ENCODE measurements around the gene TASP1. TPM values are rescaled to one million over a fixed set of nuclear protein-coding genes. Genes with fewer than 3 reads are reported as not detected.

Gene TASP1
- total and polyA plus RNA-seq, 10 of the 15 experiments (the other 5 are each of a cell fraction or from before 2014, with no cell fraction given) = 7.4 to 17.8 (median 10.5) TPM

- ChIA-PET RAD21 (ENCODE audit: unreplicated experiment) (interaction anchor here (1.6 kb wide), 1 partner anchor 88 kb away, joined by 19 read pairs; no protein-coding TSS in a partner anchor), SMC1A (ENCODE audit: uncharacterized antibody, unreplicated experiment) (interaction anchor here (2.0 kb wide), 1 partner anchor 89 kb away, joined by 7 read pairs; no protein-coding TSS in a partner anchor), POLR2A (no interaction called here), CTCF (interaction anchor here (1.3 to 2.9 kb wide), 4 partner anchors 11 to 339 kb away, joined by 3 to 20 read pairs (median 10); no protein-coding TSS in a partner anchor)
- no peak overlapping the region for H3K4me2 ChIP-seq (ENCODE audit: control insufficient read depth, insufficient read depth)
- ATAC-seq (no peak), FAIRE-seq (no peak), DNase-seq (ENCODE audit: low read depth, low spot score) (no peak)
- H3K4me3 ChIP-seq = no peak overlapping the region
- H3K79me2 ChIP-seq (ENCODE audit: control insufficient read depth, insufficient read depth, low read length) = no peaks in the 10 kb centered on the region
- H4K20me1 ChIP-seq (ENCODE audit: control insufficient read depth, insufficient read depth) = no peaks in the 10 kb centered on the region
- intact Hi-C loops (cut with micrococcal nuclease; ENCODE audit: unreplicated experiment) (no loop called here), in situ Hi-C loops (cut with MboI) (loop anchor here (25.0 kb wide), 1 partner anchor 330 kb away; the partner anchor contains the start of genes ESF1 and NDUFAF5)
- H3K27me3 ChIP-seq (replicated peaks in 1 of 2; ENCODE audit: control insufficient read depth in 2 of 2, insufficient read depth in 2 of 2, low read length in 1 of 2) = no peaks in the 10 kb centered on the region
- H3K36me3 ChIP-seq (ENCODE audit: control insufficient read depth in 2 of 2, insufficient read depth in 2 of 2, low read length in 1 of 2) = no peaks in the 10 kb centered on the region
- no peaks in the 10 kb centered on the region for H3K9me3 ChIP-seq (replicated peaks; ENCODE audit: control insufficient read depth, insufficient read depth, low read length)
- 95% methylated on average over 1 of the region's 1 CpG for WGBS (ENCODE audit: insufficient coverage, insufficient replicate concordance, low lambda C conversion rate, missing lambda C conversion rate)
- H3K4me1 ChIP-seq (ENCODE audit: control insufficient read depth, insufficient read depth, low read length) = no peaks in the 10 kb centered on the region
- no peak overlapping the region for H2AFZ ChIP-seq (ENCODE audit: control insufficient read depth, low read depth, low read length)
- BruUV-seq (replicated peaks) = no TSS peak
- no peak overlapping the region for H3K9ac ChIP-seq (ENCODE audit: control insufficient read depth, insufficient read depth, low read length)
- no peak overlapping the region for H3K27ac ChIP-seq (ENCODE audit: control insufficient read depth, insufficient read depth)
- TF ChIP-seq DPF2 (IDR thresholded peaks at IDR 0.05) (no peak), MYC (IDR thresholded peaks at IDR 0.05; ENCODE audit: insufficient read depth, insufficient read length, insufficient replicate concordance, low read length, severe bottlenecking) (no peak), JUNB (IDR thresholded peaks at IDR 0.05) (no peak), SUZ12 (IDR thresholded peaks at IDR 0.05; ENCODE audit: unreplicated experiment) (no peak), E2F4 (IDR thresholded peaks at IDR 0.05; ENCODE audit: low read depth, low read length) (no peak), PML (IDR thresholded peaks at IDR 0.05; ENCODE audit: low read length) (no peak), YBX1 (IDR thresholded peaks at IDR 0.05) (no peak), ETV6 (conservative IDR thresholded peaks at IDR 0.05 in 1 of 2, IDR thresholded peaks at IDR 0.05 in 1 of 2; ENCODE audit: borderline replicate concordance in 1 of 2, low read depth in 1 of 2) (no peak), CHD4 (IDR thresholded peaks at IDR 0.05) (no peak), ATF2 (IDR thresholded peaks at IDR 0.05; ENCODE audit: low read length) (no peak), EP300 (IDR thresholded peaks at IDR 0.05; ENCODE audit: borderline replicate concordance in 1 of 2, control insufficient read depth in 1 of 2, low read depth in 2 of 2, low read length in 2 of 2) (no peak), STAT1 (conservative IDR thresholded peaks at IDR 0.05) (no peak)
- TF ChIP-seq, protein P1, sequence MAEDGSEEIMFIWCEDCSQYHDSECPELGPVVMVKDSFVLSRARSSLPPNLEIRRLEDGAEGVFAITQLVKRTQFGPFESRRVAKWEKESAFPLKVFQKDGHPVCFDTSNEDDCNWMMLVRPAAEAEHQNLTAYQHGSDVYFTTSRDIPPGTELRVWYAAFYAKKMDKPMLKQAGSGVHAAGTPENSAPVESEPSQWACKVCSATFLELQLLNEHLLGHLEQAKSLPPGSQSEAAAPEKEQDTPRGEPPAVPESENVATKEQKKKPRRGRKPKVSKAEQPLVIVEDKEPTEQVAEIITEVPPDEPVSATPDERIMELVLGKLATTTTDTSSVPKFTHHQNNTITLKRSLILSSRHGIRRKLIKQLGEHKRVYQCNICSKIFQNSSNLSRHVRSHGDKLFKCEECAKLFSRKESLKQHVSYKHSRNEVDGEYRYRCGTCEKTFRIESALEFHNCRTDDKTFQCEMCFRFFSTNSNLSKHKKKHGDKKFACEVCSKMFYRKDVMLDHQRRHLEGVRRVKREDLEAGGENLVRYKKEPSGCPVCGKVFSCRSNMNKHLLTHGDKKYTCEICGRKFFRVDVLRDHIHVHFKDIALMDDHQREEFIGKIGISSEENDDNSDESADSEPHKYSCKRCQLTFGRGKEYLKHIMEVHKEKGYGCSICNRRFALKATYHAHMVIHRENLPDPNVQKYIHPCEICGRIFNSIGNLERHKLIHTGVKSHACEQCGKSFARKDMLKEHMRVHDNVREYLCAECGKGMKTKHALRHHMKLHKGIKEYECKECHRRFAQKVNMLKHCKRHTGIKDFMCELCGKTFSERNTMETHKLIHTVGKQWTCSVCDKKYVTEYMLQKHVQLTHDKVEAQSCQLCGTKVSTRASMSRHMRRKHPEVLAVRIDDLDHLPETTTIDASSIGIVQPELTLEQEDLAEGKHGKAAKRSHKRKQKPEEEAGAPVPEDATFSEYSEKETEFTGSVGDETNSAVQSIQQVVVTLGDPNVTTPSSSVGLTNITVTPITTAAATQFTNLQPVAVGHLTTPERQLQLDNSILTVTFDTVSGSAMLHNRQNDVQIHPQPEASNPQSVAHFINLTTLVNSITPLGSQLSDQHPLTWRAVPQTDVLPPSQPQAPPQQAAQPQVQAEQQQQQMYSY (CRISPR knock-in tag; IDR thresholded peaks at IDR 0.05) = no peak
- TF ChIP-seq, protein P2, sequence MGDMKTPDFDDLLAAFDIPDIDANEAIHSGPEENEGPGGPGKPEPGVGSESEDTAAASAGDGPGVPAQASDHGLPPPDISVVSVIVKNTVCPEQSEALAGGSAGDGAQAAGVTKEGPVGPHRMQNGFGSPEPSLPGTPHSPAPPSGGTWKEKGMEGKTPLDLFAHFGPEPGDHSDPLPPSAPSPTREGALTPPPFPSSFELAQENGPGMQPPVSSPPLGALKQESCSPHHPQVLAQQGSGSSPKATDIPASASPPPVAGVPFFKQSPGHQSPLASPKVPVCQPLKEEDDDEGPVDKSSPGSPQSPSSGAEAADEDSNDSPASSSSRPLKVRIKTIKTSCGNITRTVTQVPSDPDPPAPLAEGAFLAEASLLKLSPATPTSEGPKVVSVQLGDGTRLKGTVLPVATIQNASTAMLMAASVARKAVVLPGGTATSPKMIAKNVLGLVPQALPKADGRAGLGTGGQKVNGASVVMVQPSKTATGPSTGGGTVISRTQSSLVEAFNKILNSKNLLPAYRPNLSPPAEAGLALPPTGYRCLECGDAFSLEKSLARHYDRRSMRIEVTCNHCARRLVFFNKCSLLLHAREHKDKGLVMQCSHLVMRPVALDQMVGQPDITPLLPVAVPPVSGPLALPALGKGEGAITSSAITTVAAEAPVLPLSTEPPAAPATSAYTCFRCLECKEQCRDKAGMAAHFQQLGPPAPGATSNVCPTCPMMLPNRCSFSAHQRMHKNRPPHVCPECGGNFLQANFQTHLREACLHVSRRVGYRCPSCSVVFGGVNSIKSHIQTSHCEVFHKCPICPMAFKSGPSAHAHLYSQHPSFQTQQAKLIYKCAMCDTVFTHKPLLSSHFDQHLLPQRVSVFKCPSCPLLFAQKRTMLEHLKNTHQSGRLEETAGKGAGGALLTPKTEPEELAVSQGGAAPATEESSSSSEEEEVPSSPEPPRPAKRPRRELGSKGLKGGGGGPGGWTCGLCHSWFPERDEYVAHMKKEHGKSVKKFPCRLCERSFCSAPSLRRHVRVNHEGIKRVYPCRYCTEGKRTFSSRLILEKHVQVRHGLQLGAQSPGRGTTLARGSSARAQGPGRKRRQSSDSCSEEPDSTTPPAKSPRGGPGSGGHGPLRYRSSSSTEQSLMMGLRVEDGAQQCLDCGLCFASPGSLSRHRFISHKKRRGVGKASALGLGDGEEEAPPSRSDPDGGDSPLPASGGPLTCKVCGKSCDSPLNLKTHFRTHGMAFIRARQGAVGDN (IDR thresholded peaks at IDR 0.05) = no peak
Observed at GRCh38 chr20:13457487-13457886, 181.2 kb downstream of the TASP1 start.

Data from GM12878 (cell line).